Colonic mucosa (tissue), 4 donors: ENCODE results near the gene TMPRSS13. TPM values are rescaled to one million over a fixed set of nuclear protein-coding genes. Genes with fewer than 3 reads are reported as not detected.
"Not testable (repeated sequence)": the region's sequence is repeated elsewhere in the genome, so short reads cannot be mapped to it uniquely, and the experiment has no call there.

Source experiments
- DNase-seq: peaks from one replicate; pipeline ENCODE4 v3.0.0-alpha.2; 2020
- H3K27ac ChIP-seq: fragments of 200-600 bp; one replicate; pipeline ENCODE4 v1.8.0; 2021
- H3K27me3 ChIP-seq: fragments of 200-600 bp; one replicate; pipeline ENCODE4 v1.8.0; 2021
- H3K36me3 ChIP-seq: fragments of 200-600 bp; one replicate; pipeline ENCODE4 v1.8.0; 2021
- H3K4me1 ChIP-seq: fragments of 200-600 bp; one replicate; pipeline ENCODE4 v1.8.0; 2021; ENCODE audit warnings: mild to moderate bottlenecking
- H3K4me3 ChIP-seq: fragments of 200-600 bp; one replicate; pipeline ENCODE4 v1.8.0; 2021
- H3K9ac ChIP-seq, 2 donors: one replicate each; pipeline ENCODE4 v1.7.0; 2013; ENCODE audit warnings: control low read depth in 2 of 2, low read depth in 2 of 2, low read length in 2 of 2
- H3K9me3 ChIP-seq: fragments of 200-600 bp; one replicate; pipeline ENCODE4 v1.8.0; 2021
- CTCF ChIP-seq: fragments of 200-600 bp; IDR thresholded peaks from one replicate; pipeline ENCODE4 v1.8.0; 2022; ENCODE audit warnings: antibody characterized with exemption, mild to moderate bottlenecking
- intact Hi-C: fragments of 100-400 bp; cut with DNase I; formaldehyde crosslinking; loops from one replicate; pipeline ENCODE4 v1.14.1; 2022
- total RNA-seq, 2 donors: library from RNA; stranded (reverse); fragmentation: NEBNext Ultra II Directional in 1 of 2; extraction: Animal tissue kit (Norgen Biotek cat#: 25700) in 1 of 2; gene quantifications; one replicate each; pipeline ENCODE4 v1.2.1, GENCODE V29; 2021
- donor health status: healthy.
- donor health status: DM: no; HTN: no; CAD: no.
- donor health status: DM: no; HTN: no; CAD: no.

Gene TMPRSS13
- total RNA-seq, 2 donors from 2014 or later, result 1.5 to 1.6 TPM

DNA sequence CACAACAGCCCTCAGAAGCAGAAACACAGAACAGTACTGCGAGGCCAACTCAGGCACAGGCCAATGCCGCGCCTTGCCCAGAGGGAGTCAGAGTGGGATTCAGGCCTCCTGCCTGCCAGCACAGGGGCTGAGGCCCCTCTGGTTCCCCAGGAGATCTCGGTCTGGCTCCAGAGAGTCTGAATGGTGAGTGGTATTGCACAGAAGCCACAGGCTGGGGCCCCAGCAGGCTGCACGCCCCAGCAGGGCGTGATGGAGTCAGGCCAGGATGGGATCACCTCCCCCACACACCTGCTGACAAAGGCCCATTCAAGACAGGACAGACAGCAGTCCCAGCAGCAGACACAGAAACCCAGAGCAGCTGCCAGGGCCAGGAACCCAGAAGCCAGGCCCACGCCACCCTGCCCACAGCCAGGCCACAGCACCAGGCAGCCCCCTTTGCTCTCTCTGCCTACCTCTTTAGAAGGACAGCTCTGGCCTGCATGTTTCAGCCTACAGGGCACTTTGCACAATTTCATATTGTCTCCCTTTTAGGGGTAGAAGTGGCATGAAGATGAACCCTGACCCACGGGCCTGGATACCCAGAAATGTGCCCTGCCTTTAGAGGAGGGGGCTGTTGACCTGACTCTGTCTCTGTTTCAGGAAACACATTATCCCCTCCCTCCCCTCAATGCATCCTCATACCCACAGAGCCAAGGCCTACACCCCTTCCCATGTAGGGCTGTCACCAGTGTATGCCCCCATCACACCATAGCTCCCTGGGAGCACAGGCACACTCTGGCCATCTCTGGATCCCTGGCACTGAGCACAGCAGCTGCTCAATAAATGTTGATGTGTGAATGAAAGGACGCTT is 58.9 kb downstream of the TMPRSS13 start:
- H3K4me3 ChIP-seq, result no peak overlapping the region
- no peak for TF ChIP-seq CTCF
- H3K9me3 ChIP-seq, result no peaks in the 10 kb centered on the region
- H3K27me3 ChIP-seq, result peaks cover 8% of the 10 kb centered on the region
- no peak overlapping the region for H3K27ac ChIP-seq
- DNase-seq, result no peak
- no peaks in the 10 kb centered on the region for H3K36me3 ChIP-seq
- H3K4me1 ChIP-seq, result no peaks in the 10 kb centered on the region
- H3K9ac ChIP-seq, result no peak overlapping the region
- intact Hi-C loops, result no loop called here

GRCh38 chr11:117869604-117870003 is 59.6 kb downstream of the TMPRSS13 start:
- no peak for DNase-seq
- Histone ChIP-seq H3K27ac (no peak overlapping the region), H3K4me3 (no peak overlapping the region), H3K27me3 (peaks cover under 1% of the 10 kb centered on the region), H3K9me3 (no peaks in the 10 kb centered on the region), H3K4me1 (no peaks in the 10 kb centered on the region), H3K9ac (no peak overlapping the region), H3K36me3 (no peaks in the 10 kb centered on the region)
- intact Hi-C loops, result no loop called here
- TF ChIP-seq CTCF, result no peak

DNA sequence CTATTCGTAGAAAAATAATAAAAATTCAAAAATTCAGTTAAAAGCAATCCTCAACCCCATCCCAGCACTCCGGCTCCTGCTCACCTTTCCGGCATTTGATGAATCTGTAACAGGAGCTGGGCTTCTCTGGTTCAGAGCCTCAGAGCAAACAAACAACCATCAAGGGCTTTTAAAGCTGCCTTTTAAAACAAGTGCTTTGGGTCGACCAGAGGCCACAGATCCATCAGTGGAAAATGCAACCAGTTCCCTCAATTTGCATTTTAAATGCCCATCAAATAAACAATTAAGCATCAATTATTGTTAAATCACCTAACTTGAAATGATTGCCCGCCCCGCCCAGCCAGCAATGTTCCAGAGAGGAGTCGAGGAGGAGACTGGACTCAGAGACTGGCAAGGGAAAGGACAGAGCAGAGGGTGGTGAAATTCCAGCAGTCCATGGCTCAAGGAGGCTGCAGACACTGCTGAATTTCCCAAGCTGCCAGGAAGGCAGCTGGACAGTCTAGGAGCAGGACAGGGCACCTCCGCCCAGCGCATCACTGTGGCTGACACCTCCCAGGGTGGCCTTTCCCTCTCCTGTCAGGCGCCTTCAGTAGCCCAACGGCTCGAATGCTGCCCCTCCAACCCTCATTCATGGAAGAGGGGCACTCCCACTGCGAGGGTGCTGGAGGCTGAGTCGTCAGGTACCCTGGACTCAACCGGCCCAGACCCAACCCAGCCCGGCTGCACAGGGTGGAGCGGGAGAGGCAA is 60.2 kb downstream of the TMPRSS13 start:
- H3K27me3 ChIP-seq, result no peaks in the 10 kb centered on the region
- no peaks in the 10 kb centered on the region for H3K9me3 ChIP-seq
- DNase-seq, result no peak
- no peak overlapping the region for H3K4me3 ChIP-seq
- no peaks in the 10 kb centered on the region for H3K4me1 ChIP-seq
- H3K36me3 ChIP-seq, result no peaks in the 10 kb centered on the region
- H3K9ac ChIP-seq, result no peak overlapping the region
- no peak for TF ChIP-seq CTCF
- intact Hi-C loops, result no loop called here
- H3K27ac ChIP-seq, result no peak overlapping the region

DNA sequence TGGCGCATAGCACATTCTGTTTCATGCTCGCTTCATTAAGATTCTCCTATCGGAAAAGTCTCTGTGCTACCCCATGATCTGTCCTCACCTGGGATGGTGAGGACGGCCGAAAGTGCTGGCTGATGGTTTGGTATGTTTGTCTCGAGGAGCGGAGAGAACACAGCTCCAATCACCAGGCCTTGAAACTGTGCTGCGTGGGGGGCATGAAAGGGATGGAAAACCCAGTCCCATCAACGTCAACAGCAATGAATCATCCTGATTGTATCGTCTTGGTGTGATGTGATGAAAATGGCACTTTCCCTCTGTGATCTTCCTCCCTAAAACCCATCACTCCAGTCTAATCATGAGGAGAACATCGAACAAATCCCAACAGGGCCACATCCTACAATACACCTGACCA is 61.1 kb downstream of the TMPRSS13 start:
- Histone ChIP-seq H3K4me3 (no peak overlapping the region), H3K27me3 (no peaks in the 10 kb centered on the region), H3K4me1 (no peaks in the 10 kb centered on the region), H3K9me3 (no peaks in the 10 kb centered on the region), H3K27ac (no peak overlapping the region), H3K9ac (no peak overlapping the region), H3K36me3 (no peaks in the 10 kb centered on the region)
- no peak for TF ChIP-seq CTCF
- intact Hi-C loops, result no loop called here
- DNase-seq, result no peak

DNA sequence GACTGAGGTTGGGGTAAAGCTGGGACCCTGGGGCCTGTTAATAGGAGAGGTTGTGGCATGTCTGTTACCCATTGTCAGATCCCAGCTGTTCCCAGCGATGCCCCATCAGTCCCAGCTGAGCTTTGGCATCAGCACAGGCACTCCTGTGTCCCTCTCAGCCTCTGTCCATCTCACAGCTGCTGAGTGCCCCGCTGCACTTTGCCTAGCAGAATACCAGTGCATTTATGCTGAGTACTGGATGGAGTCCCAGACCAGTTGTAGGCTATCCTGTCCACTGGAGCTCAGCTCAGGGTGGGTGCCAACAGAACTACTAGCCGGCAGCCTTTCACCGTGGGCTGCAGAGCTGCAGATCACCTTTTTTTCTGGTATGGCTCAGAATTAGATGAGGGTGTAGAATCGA is 62.7 kb downstream of the TMPRSS13 start:
- H3K9ac ChIP-seq, result no peak overlapping the region
- H3K9me3 ChIP-seq, result no peaks in the 10 kb centered on the region
- H3K27me3 ChIP-seq, result no peaks in the 10 kb centered on the region
- intact Hi-C loops, result no loop called here
- no peak overlapping the region for H3K4me3 ChIP-seq
- no peak for DNase-seq
- no peaks in the 10 kb centered on the region for H3K4me1 ChIP-seq
- no peak overlapping the region for H3K27ac ChIP-seq
- no peak for TF ChIP-seq CTCF
- H3K36me3 ChIP-seq, result no peaks in the 10 kb centered on the region

DNA sequence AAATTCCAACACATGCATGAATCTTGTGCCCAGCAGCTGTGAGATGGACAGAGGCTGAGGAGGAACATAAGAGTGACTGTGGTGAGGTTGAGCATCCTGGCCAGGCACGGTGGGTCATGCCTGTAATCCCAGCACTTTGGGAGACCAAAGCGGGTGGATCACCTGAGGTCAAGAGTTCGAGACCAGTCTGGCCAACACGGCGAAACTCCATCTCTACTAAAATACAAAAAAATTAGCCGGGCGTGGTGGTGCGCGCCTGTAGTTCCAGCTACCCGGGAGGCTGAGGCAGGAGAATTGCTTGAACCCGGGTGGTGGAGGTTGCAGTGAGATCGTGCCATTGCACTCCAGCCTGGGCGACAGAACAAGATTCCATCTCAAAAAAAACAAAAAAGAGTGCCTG is 63.7 kb downstream of the TMPRSS13 start:
- H3K4me1 ChIP-seq, H3K9ac ChIP-seq, DNase-seq, H3K36me3 ChIP-seq, intact Hi-C loops, H3K27ac ChIP-seq, H3K9me3 ChIP-seq, H3K4me3 ChIP-seq, H3K27me3 ChIP-seq: not testable (repeated sequence)
